GM12878 (cell line): ENCODE data around the gene RORB. TPM values are rescaled to one million over a fixed set of nuclear protein-coding genes. Genes with fewer than 3 reads are reported as not detected.

Source experiments
- ATAC-seq: fragments of 200-7000 bp; cut with Tn5 transposase; 3 replicates; pipeline ENCODE4 v1.9.1; 2020; ENCODE audit warnings: mild to moderate bottlenecking, moderate library complexity
- BruUV-seq: library from RNA; stranded (reverse); fragments of 400-500 nt; replicated peaks from 2 replicates; lab custom pipeline; 2021; lab: Mats Ljungman, UMichigan
- CTCF ChIA-PET: fragments of 300-600 bp; sonication (Branson Sonifier 250); formaldehyde crosslinking; extraction: SDS; loops from one replicate; lab custom pipeline; 2021; ENCODE audit warnings: inconsistent platforms; lab: Yijun Ruan, JAX
- POLR2A ChIA-PET: fragments of 350-600 bp; formaldehyde crosslinking; extraction: SDS; loops from one replicate; lab custom pipeline; 2021; ENCODE audit warnings: inconsistent platforms; lab: Charles Lee
- RAD21 ChIA-PET: fragments of 300-600 bp; sonication (Branson Sonifier 250); formaldehyde crosslinking; loops from one replicate; lab custom pipeline; 2023; ENCODE audit warnings: antibody characterized with exemption; ENCODE audit not compliant: unreplicated experiment; lab: Charles Lee
- SMC1A ChIA-PET: fragments of 300-600 bp; sonication (Branson Sonifier 250); formaldehyde crosslinking; loops from one replicate; lab custom pipeline; 2023; ENCODE audit not compliant: unreplicated experiment, uncharacterized antibody; lab: Charles Lee
- DNase-seq: peaks from one replicate; pipeline ENCODE4 v3.0.0-alpha.2; 2011; ENCODE audit warnings: low read depth, low spot score
- FAIRE-seq: peaks from 3 replicates; lab custom pipeline; 2011; peaks lifted over from hg19 to GRCh38; lab: Jason Lieb, UNC
- H2AFZ ChIP-seq: 2 replicates; pipeline ENCODE4 v1.6.0; 2011; ENCODE audit warnings: low read depth, low read length, control low read depth; ENCODE audit not compliant: control insufficient read depth
- H3K27ac ChIP-seq: 2 replicates; pipeline ENCODE4 v1.5.1; 2011; ENCODE audit warnings: control low read depth; ENCODE audit not compliant: control insufficient read depth, insufficient read depth
- H3K27me3 ChIP-seq, 2 experiments: replicated peaks in 1 of 2; 2 replicates each; pipeline versions ENCODE4 v1.6.0 to v1.6.1; 2011; ENCODE audit warnings: low read length in 1 of 2; ENCODE audit not compliant: control insufficient read depth in 2 of 2, insufficient read depth in 2 of 2
- H3K36me3 ChIP-seq, 2 experiments: 2 replicates each; pipeline ENCODE4 v1.5.1; 2011; ENCODE audit warnings: low read length in 1 of 2; ENCODE audit not compliant: control insufficient read depth in 2 of 2, insufficient read depth in 2 of 2
- H3K4me1 ChIP-seq: 2 replicates; pipeline ENCODE4 v1.6.1; 2011; ENCODE audit warnings: mild to moderate bottlenecking, low read length, moderate library complexity, mixed read lengths; ENCODE audit not compliant: control insufficient read depth, insufficient read depth
- H3K4me2 ChIP-seq: 2 replicates; pipeline ENCODE4 v1.6.0; 2011; ENCODE audit warnings: control low read depth; ENCODE audit not compliant: control insufficient read depth, insufficient read depth
- H3K4me3 ChIP-seq: fragments of 200-600 bp; sonication (generic); 2 replicates; pipeline ENCODE4 v1.5.1; 2016
- H3K79me2 ChIP-seq: 2 replicates; pipeline ENCODE4 v1.6.0; 2011; ENCODE audit warnings: low read length; ENCODE audit not compliant: control insufficient read depth, insufficient read depth
- H3K9ac ChIP-seq: 2 replicates; pipeline ENCODE4 v1.8.0; 2011; ENCODE audit warnings: low read length, control low read depth, mixed read lengths; ENCODE audit not compliant: control insufficient read depth, insufficient read depth
- H3K9me3 ChIP-seq: replicated peaks from 3 replicates; pipeline ENCODE4 v1.5.1; 2011; ENCODE audit warnings: mild to moderate bottlenecking, low read length; ENCODE audit not compliant: control insufficient read depth, insufficient read depth
- H4K20me1 ChIP-seq: 2 replicates; pipeline ENCODE4 v1.6.0; 2011; ENCODE audit not compliant: control insufficient read depth, insufficient read depth
- ATF7 ChIP-seq: fragments of 450-650 bp; IDR thresholded peaks from 2 replicates; pipeline ENCODE4 v1.6.1; 2016; ENCODE audit warnings: low read depth, mild to moderate bottlenecking
- BRCA1 ChIP-seq: IDR thresholded peaks from 2 replicates; pipeline ENCODE4 v1.6.1; 2011; ENCODE audit warnings: low read depth, low read length, improper control_type of control experiment
- CHD1 ChIP-seq: IDR thresholded peaks from 2 replicates; pipeline ENCODE4 v1.6.1; 2012; ENCODE audit warnings: low read depth, low read length, improper control_type of control experiment
- MAX ChIP-seq: IDR thresholded peaks from 2 replicates; pipeline ENCODE4 v1.6.1; 2012; ENCODE audit warnings: low read depth, low read length, improper control_type of control experiment
- MLLT1 ChIP-seq: fragments of 450-650 bp; IDR thresholded peaks from 2 replicates; pipeline ENCODE4 v1.6.1; 2016; ENCODE audit warnings: mild to moderate bottlenecking
- MYC ChIP-seq: IDR thresholded peaks from 2 replicates; pipeline ENCODE4 v1.6.1; 2011; ENCODE audit warnings: mild to moderate bottlenecking, low read length, moderate library complexity, inconsistent platforms; ENCODE audit not compliant: insufficient read depth, insufficient replicate concordance, insufficient read length, severe bottlenecking
- NFYA ChIP-seq: IDR thresholded peaks from 2 replicates; pipeline ENCODE4 v1.6.1; 2011; ENCODE audit warnings: low read depth, mild to moderate bottlenecking, low read length, improper control_type of control experiment, borderline replicate concordance
- POLR2AphosphoS2 ChIP-seq: IDR thresholded peaks from 2 replicates; pipeline ENCODE4 v1.6.1; 2011; ENCODE audit warnings: low read depth, mild to moderate bottlenecking, low read length, improper control_type of control experiment, moderate library complexity
- POLR2AphosphoS5 ChIP-seq: IDR thresholded peaks from 2 replicates; pipeline ENCODE4 v1.6.1; 2011; ENCODE audit warnings: mild to moderate bottlenecking, low read length, inconsistent platforms
- SIX5 ChIP-seq: IDR thresholded peaks from 2 replicates; pipeline ENCODE4 v1.6.1; 2011; ENCODE audit warnings: mild to moderate bottlenecking, low read depth, low read length, moderate library complexity; ENCODE audit not compliant: severe bottlenecking
- TARDBP ChIP-seq: IDR thresholded peaks from 2 replicates; pipeline ENCODE4 v1.6.1; 2016; ENCODE audit warnings: borderline replicate concordance
- WRNIP1 ChIP-seq: IDR thresholded peaks from 2 replicates; pipeline ENCODE4 v1.6.1; 2011; ENCODE audit warnings: low read depth, low read length, improper control_type of control experiment, borderline replicate concordance
- ZNF24 ChIP-seq: fragments of 450-650 bp; IDR thresholded peaks from 2 replicates; pipeline ENCODE4 v1.6.1; 2017; ENCODE audit warnings: antibody characterized with exemption, mild to moderate bottlenecking
- ZNF274 ChIP-seq: IDR thresholded peaks from one replicate; pipeline ENCODE4 v1.8.0; 2011; ENCODE audit not compliant: insufficient read length, insufficient read depth
- ZZZ3 ChIP-seq: IDR thresholded peaks from 2 replicates; pipeline ENCODE4 v1.6.1; 2011; ENCODE audit warnings: low read depth; ENCODE audit not compliant: control insufficient read depth, insufficient read length
- WGBS: methylation state at CpG from one replicate; pipeline ENCODE4 v1.1.6; 2016; ENCODE audit warnings: low lambda C conversion rate; ENCODE audit not compliant: insufficient replicate concordance, insufficient coverage; ENCODE audit errors: missing lambda C conversion rate; 5-methylcytosine and 5-hydroxymethylcytosine counted together
- in situ Hi-C: fragments of 300-500 bp; cut with MboI; formaldehyde crosslinking; loops from 9 replicates; pipeline ENCODE4 v1.14.3; 2018; ENCODE audit warnings: mixed read lengths
- intact Hi-C: fragments of 100-400 bp; cut with micrococcal nuclease; formaldehyde crosslinking; loops from one replicate; pipeline ENCODE4 v1.14.2; 2022; ENCODE audit not compliant: unreplicated experiment
- polyA plus RNA-seq, 11 experiments: library from polyadenylated mRNA; depleted of rRNA in 4 of 11; unstranded in 6 of 11; stranded (reverse) in 5 of 11; fragments of >200 nt; fragmentation: Nextera tagmentation in 4 of 11; fragmentation: Illumina TruSeq in 1 of 11; extraction: Ambion mirVana in 4 of 11; extraction: Trizol in 1 of 11; gene quantifications; 1 replicate in 1 of 11; 2 replicates in 10 of 11; pipeline versions ENCODE4 v1.2.1 to v1.2.3, GENCODE V29; 2011 to 2016; ENCODE audit warnings: inconsistent platforms in 2 of 11, missing spikeins in 2 of 11, low read depth in 1 of 11
- total RNA-seq, 4 experiments: library from RNA; depleted of rRNA in 3 of 4; stranded (reverse); fragments of >200 nt in 3 of 4; fragmentation: Illumina TruSeq in 1 of 4; extraction: Trizol in 1 of 4; gene quantifications; 2 replicates each; pipeline versions ENCODE4 v1.2.1 to v1.2.3, GENCODE V29; 2013 to 2021
- TF ChIP-seq, protein P1 (sequence below): fragments of 450-650 bp; IDR thresholded peaks from 2 replicates; pipeline ENCODE4 v1.6.1; 2018; ENCODE audit warnings: mild to moderate bottlenecking, low read depth, moderate library complexity; ENCODE audit not compliant: partially characterized antibody

The RORB gene
- total and polyA plus RNA-seq, 10 of the 15 experiments (the other 5 are each of a cell fraction or from before 2014, with no cell fraction given) = under 0.01 to 0.01 TPM; not detected in 8

DNA sequence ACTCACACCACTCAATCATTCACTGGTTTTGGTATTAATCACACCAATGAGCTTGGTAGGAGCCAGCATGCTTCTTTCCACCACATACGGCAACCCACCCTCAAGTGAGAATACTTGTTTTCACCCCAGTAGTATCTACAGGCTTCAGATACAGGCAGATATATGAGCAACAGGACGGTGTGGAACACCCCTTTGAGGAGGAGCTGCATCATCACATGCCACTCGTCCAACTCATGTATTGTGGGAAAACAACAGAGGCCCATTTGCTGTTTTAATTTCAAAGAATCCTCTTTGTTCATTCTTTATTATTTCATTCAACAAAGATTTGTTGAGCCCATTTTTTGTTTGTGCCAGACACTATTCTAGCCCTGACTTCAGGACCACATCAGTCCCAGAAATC lies 46.0 kb downstream of the RORB start:
- POLR2A ChIA-PET = no interaction called here
- no peaks in the 10 kb centered on the region for H3K9me3 ChIP-seq
- no peaks in the 10 kb centered on the region for H4K20me1 ChIP-seq
- H2AFZ ChIP-seq = no peak overlapping the region
- FAIRE-seq (no peak), DNase-seq (no peak), ATAC-seq (no peak)
- no peaks in the 10 kb centered on the region for H3K4me1 ChIP-seq
- no peak overlapping the region for H3K27ac ChIP-seq
- no peak overlapping the region for H3K9ac ChIP-seq
- CTCF ChIA-PET = interaction anchor here (1.5 kb wide), 1 partner anchor 29 kb away, joined by 3 read pairs; no protein-coding TSS in a partner anchor
- no peak overlapping the region for H3K4me2 ChIP-seq
- in situ Hi-C loops = no loop called here
- WGBS = 0% methylated on average over 3 of the region's 3 CpGs
- BruUV-seq = no TSS peak
- intact Hi-C loops = no loop called here
- no peaks in the 10 kb centered on the region for H3K79me2 ChIP-seq
- H3K27me3 ChIP-seq = no peaks in the 10 kb centered on the region
- SMC1A ChIA-PET = no interaction called here
- no peaks in the 10 kb centered on the region for H3K36me3 ChIP-seq
- RAD21 ChIA-PET = no interaction called here
- no peak overlapping the region for H3K4me3 ChIP-seq
- TF ChIP-seq POLR2AphosphoS5 (no peak), POLR2AphosphoS2 (no peak), MYC (no peak), ZZZ3 (no peak), ATF7 (no peak), BRCA1 (no peak), MLLT1 (no peak), CHD1 (no peak), SIX5 (no peak), MAX (no peak), TARDBP (no peak), WRNIP1 (no peak), NFYA (no peak), ZNF24 (no peak), ZNF274 (no peak)
- TF ChIP-seq, protein P1, sequence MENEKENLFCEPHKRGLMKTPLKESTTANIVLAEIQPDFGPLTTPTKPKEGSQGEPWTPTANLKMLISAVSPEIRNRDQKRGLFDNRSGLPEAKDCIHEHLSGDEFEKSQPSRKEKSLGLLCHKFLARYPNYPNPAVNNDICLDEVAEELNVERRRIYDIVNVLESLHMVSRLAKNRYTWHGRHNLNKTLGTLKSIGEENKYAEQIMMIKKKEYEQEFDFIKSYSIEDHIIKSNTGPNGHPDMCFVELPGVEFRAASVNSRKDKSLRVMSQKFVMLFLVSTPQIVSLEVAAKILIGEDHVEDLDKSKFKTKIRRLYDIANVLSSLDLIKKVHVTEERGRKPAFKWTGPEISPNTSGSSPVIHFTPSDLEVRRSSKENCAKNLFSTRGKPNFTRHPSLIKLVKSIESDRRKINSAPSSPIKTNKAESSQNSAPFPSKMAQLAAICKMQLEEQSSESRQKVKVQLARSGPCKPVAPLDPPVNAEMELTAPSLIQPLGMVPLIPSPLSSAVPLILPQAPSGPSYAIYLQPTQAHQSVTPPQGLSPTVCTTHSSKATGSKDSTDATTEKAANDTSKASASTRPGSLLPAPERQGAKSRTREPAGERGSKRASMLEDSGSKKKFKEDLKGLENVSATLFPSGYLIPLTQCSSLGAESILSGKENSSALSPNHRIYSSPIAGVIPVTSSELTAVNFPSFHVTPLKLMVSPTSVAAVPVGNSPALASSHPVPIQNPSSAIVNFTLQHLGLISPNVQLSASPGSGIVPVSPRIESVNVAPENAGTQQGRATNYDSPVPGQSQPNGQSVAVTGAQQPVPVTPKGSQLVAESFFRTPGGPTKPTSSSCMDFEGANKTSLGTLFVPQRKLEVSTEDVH = no peak
